ENCODE measurements around the gene HEXB.

DNA sequence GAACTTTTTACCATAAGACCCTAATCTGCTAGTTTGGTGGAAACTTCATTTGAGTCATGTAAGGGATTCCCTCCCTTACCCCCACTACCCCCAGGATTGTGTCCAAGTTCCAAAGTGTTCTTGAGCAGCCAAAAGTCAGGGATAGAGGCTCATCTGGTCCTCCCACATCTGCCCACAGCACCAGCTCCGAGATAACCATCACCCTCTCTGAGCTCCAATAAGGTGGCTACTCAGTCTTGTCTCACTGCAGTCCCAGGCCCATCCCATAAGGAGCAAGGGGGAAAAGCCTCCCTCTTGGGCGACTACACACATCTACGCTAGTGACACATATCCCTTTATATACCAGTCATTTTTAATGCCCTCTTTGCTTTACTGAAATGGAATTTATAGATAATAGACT, 32.5 kb upstream of the HEXB start:
- TF ChIP-seq, protein P1, sequence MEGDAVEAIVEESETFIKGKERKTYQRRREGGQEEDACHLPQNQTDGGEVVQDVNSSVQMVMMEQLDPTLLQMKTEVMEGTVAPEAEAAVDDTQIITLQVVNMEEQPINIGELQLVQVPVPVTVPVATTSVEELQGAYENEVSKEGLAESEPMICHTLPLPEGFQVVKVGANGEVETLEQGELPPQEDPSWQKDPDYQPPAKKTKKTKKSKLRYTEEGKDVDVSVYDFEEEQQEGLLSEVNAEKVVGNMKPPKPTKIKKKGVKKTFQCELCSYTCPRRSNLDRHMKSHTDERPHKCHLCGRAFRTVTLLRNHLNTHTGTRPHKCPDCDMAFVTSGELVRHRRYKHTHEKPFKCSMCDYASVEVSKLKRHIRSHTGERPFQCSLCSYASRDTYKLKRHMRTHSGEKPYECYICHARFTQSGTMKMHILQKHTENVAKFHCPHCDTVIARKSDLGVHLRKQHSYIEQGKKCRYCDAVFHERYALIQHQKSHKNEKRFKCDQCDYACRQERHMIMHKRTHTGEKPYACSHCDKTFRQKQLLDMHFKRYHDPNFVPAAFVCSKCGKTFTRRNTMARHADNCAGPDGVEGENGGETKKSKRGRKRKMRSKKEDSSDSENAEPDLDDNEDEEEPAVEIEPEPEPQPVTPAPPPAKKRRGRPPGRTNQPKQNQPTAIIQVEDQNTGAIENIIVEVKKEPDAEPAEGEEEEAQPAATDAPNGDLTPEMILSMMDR (conservative IDR thresholded peaks at IDR 0.05): no peak
- no peak for TF ChIP-seq EZH2 (IDR thresholded peaks at IDR 0.05; ENCODE audit: low read depth)
